Effector memory CD4-positive, alpha-beta T cell (primary cell): ENCODE data around the gene ARHGAP15.

Source experiments
- DNase-seq, 3 donors: peaks; one replicate each; pipeline ENCODE4 v3.0.0-alpha.2; 2020
- H3K27ac ChIP-seq: 2 replicates; pipeline ENCODE4 v1.7.0; 2013; ENCODE audit warnings: mild to moderate bottlenecking, low read length, moderate library complexity; ENCODE audit not compliant: insufficient read depth, poor library complexity, severe bottlenecking
- H3K27me3 ChIP-seq: replicated peaks from 2 replicates; pipeline ENCODE4 v1.7.0; 2013; ENCODE audit warnings: mild to moderate bottlenecking, low read length; ENCODE audit not compliant: insufficient read depth, control insufficient read depth, poor library complexity, severe bottlenecking
- H3K36me3 ChIP-seq: 2 replicates; pipeline ENCODE4 v1.7.0; 2013; ENCODE audit warnings: mild to moderate bottlenecking, low read length, moderate library complexity; ENCODE audit not compliant: control insufficient read depth, insufficient read depth
- H3K4me1 ChIP-seq: 2 replicates; pipeline ENCODE4 v1.7.0; 2013; ENCODE audit warnings: low read length, mild to moderate bottlenecking; ENCODE audit not compliant: control insufficient read depth, insufficient read depth, poor library complexity, severe bottlenecking
- H3K4me3 ChIP-seq: 2 replicates; pipeline ENCODE4 v1.7.0; 2013; ENCODE audit warnings: low read length, low read depth, mild to moderate bottlenecking; ENCODE audit not compliant: insufficient read depth, poor library complexity, severe bottlenecking
- H3K9me3 ChIP-seq: 2 replicates; pipeline ENCODE4 v1.7.0; 2013; ENCODE audit warnings: mild to moderate bottlenecking, low read length, moderate library complexity; ENCODE audit not compliant: control insufficient read depth

The ARHGAP15 gene

GRCh38 chr2:143401861-143402260 lies 272.6 kb downstream of the ARHGAP15 start:
- no peak overlapping the region for H3K4me3 ChIP-seq
- no peaks in the 10 kb centered on the region for H3K36me3 ChIP-seq
- no peaks in the 10 kb centered on the region for H3K9me3 ChIP-seq
- H3K4me1 ChIP-seq, result no peaks in the 10 kb centered on the region
- DNase-seq, result no peak
- no peak overlapping the region for H3K27ac ChIP-seq
- no peaks in the 10 kb centered on the region for H3K27me3 ChIP-seq

GRCh38 chr2:143402451-143402850 lies 273.2 kb downstream of the ARHGAP15 start:
- Histone ChIP-seq H3K4me1 (no peaks in the 10 kb centered on the region), H3K4me3 (no peak overlapping the region), H3K27ac (no peak overlapping the region)

DNA sequence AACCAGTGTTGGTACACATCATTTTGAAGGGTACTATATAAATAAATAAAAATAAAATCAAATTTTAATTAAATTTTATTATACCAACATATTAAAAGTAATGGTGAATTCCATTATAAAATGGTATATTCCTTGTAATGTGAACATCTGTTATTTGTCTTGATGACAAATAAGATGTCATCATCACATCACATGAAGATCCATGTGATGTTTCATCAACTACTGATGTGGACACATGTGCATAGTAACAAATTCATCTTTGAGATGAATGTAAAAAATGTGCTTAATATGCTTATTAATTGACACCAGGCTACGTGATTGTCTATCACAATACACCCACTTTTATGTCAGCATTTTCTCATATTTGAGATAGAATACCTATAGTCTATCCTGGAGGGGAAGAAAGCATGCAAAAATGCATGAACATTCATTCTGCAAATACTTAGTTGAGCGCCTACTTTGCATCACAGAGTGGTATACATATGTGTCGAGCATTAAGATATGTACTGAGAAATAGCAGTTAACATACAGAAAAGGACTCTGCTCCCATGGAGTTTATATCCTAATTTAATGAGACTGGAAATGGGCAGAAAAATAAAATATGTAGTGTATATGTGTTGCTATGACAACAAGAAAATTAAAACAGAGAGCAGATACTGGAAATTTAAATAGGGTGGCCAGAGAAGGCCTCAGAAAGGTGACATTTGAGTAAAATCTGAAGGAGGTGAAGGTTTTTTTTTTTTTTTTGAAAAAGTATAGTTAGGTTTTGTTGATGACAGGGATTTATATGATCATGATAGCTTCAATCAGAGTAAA lies 281.1 kb downstream of the ARHGAP15 start:
- no peak for DNase-seq
- H3K4me3 ChIP-seq, result no peak overlapping the region
- H3K27me3 ChIP-seq, result no peaks in the 10 kb centered on the region
- H3K9me3 ChIP-seq, result no peaks in the 10 kb centered on the region
- no peak overlapping the region for H3K27ac ChIP-seq
- H3K36me3 ChIP-seq, result no peaks in the 10 kb centered on the region
- H3K4me1 ChIP-seq, result no peaks in the 10 kb centered on the region

More at GRCh38 chr2:143402451-143402850, 273.2 kb downstream of the ARHGAP15 start:
- DNase-seq, result no peak
- Histone ChIP-seq H3K27me3 (no peaks in the 10 kb centered on the region), H3K9me3 (no peaks in the 10 kb centered on the region), H3K36me3 (no peaks in the 10 kb centered on the region)

GRCh38 chr2:143415571-143415970 lies 286.4 kb downstream of the ARHGAP15 start:
- no peak overlapping the region for H3K27ac ChIP-seq
- no peak for DNase-seq
- H3K9me3 ChIP-seq, result no peaks in the 10 kb centered on the region
- H3K36me3 ChIP-seq, result no peaks in the 10 kb centered on the region
- H3K4me3 ChIP-seq, result no peak overlapping the region
- no peaks in the 10 kb centered on the region for H3K27me3 ChIP-seq
- H3K4me1 ChIP-seq, result no peaks in the 10 kb centered on the region

- H3K4me1 ChIP-seq, result no peaks in the 10 kb centered on the region
- H3K9me3 ChIP-seq, result no peaks in the 10 kb centered on the region
- no peaks in the 10 kb centered on the region for H3K36me3 ChIP-seq
- H3K27me3 ChIP-seq, result no peaks in the 10 kb centered on the region
- H3K4me3 ChIP-seq, result no peak overlapping the region
- H3K27ac ChIP-seq, result no peak overlapping the region
- DNase-seq, result no peak
Measured at GRCh38 chr2:143417428-143417827, 288.2 kb downstream of the ARHGAP15 start.

- Histone ChIP-seq H3K27me3 (no peaks in the 10 kb centered on the region), H3K36me3 (no peaks in the 10 kb centered on the region), H3K27ac (no peak overlapping the region), H3K9me3 (no peaks in the 10 kb centered on the region), H3K4me1 (peaks cover 5% of the 10 kb centered on the region), H3K4me3 (no peak overlapping the region)
- DNase-seq, result no peak
Measured at GRCh38 chr2:143420313-143420712, 291.1 kb downstream of the ARHGAP15 start.

GRCh38 chr2:143422681-143423080 lies 293.5 kb downstream of the ARHGAP15 start:
- no peak overlapping the region for H3K4me3 ChIP-seq
- H3K27ac ChIP-seq, result no peak overlapping the region
- no peaks in the 10 kb centered on the region for H3K27me3 ChIP-seq
- peaks cover 5% of the 10 kb centered on the region for H3K4me1 ChIP-seq
- H3K9me3 ChIP-seq, result no peaks in the 10 kb centered on the region
- H3K36me3 ChIP-seq, result peaks cover under 1% of the 10 kb centered on the region
- no peak for DNase-seq

- Histone ChIP-seq H3K27ac (no peak overlapping the region), H3K9me3 (no peaks in the 10 kb centered on the region), H3K27me3 (no peaks in the 10 kb centered on the region), H3K36me3 (peaks cover 5% of the 10 kb centered on the region), H3K4me3 (no peak overlapping the region), H3K4me1 (peaks cover 12% of the 10 kb centered on the region)
- no peak for DNase-seq
Measured at GRCh38 chr2:143425896-143426295, 296.7 kb downstream of the ARHGAP15 start.

GRCh38 chr2:143426296-143426695 lies 297.1 kb downstream of the ARHGAP15 start:
- Histone ChIP-seq H3K27ac (no peak overlapping the region), H3K9me3 (no peaks in the 10 kb centered on the region), H3K36me3 (peaks cover 5% of the 10 kb centered on the region), H3K4me3 (no peak overlapping the region), H3K27me3 (no peaks in the 10 kb centered on the region), H3K4me1 (peaks cover 12% of the 10 kb centered on the region)
- no peak for DNase-seq

- H3K27ac ChIP-seq, result no peak overlapping the region
- H3K4me3 ChIP-seq, result no peak overlapping the region
- peaks cover 5% of the 10 kb centered on the region for H3K36me3 ChIP-seq
- DNase-seq, result no peak
- no peaks in the 10 kb centered on the region for H3K27me3 ChIP-seq
- peaks cover 15% of the 10 kb centered on the region for H3K4me1 ChIP-seq
- H3K9me3 ChIP-seq, result no peaks in the 10 kb centered on the region
Measured at GRCh38 chr2:143428700-143429099, 299.5 kb downstream of the ARHGAP15 start.
